Caco-2 (cell line): ENCODE measurements around the gene GPR39. TPM values are rescaled to one million over a fixed set of nuclear protein-coding genes. Genes with fewer than 3 reads are reported as not detected.

Experiments
- BruUV-seq: library from RNA; stranded (reverse); fragments of 400-500 nt; replicated peaks from 2 replicates; lab custom pipeline; 2021; lab: Mats Ljungman, UMichigan
- CTCF ChIA-PET: fragments of 300-600 bp; sonication (Branson Sonifier 250); formaldehyde crosslinking; loops from one replicate; lab custom pipeline; 2022; ENCODE audit warnings: antibody characterized with exemption; lab: Charles Lee
- POLR2A ChIA-PET: fragments of 300-600 bp; sonication (Branson Sonifier 250); formaldehyde crosslinking; loops from one replicate; lab custom pipeline; 2022; ENCODE audit warnings: antibody characterized with exemption; lab: Charles Lee
- DNase-seq, 2 experiments: peaks; one replicate each; pipeline versions ENCODE4 v3.0.0 to v3.0.0-alpha.2; 2020 to 2022
- H3K27me3 ChIP-seq: replicated peaks from 2 replicates; pipeline ENCODE4 v1.6.0; 2011; ENCODE audit warnings: low read length; ENCODE audit not compliant: control insufficient read depth, insufficient read depth
- H3K36me3 ChIP-seq: 2 replicates; pipeline ENCODE4 v1.5.1; 2011; ENCODE audit warnings: low read length; ENCODE audit not compliant: control insufficient read depth, insufficient read depth
- H3K4me1 ChIP-seq: fragments of 250-450 bp; sonication (Bioruptor Pico); 2 replicates; pipeline ENCODE4 v1.5.1; 2020; ENCODE audit warnings: mild to moderate bottlenecking
- H3K4me3 ChIP-seq: 2 replicates; pipeline ENCODE4 v1.5.1; 2011; ENCODE audit warnings: low read depth, mild to moderate bottlenecking, control low read depth, low read length
- H3K9me3 ChIP-seq: fragments of 250-450 bp; sonication (Bioruptor Pico); 2 replicates; pipeline ENCODE4 v1.5.1; 2020; ENCODE audit warnings: mild to moderate bottlenecking, moderate library complexity
- H3K27ac Mint-ChIP-seq: one replicate; pipeline ENCODE4 v1.8.0; 2022; ENCODE audit warnings: mixed read lengths; ENCODE audit not compliant: unreplicated experiment
- H3K27me3 Mint-ChIP-seq: one replicate; pipeline ENCODE4 v1.8.0; 2022; ENCODE audit warnings: mixed read lengths; ENCODE audit not compliant: insufficient read depth, unreplicated experiment
- H3K36me3 Mint-ChIP-seq: one replicate; pipeline ENCODE4 v1.8.0; 2022; ENCODE audit warnings: mild to moderate bottlenecking, mixed read lengths; ENCODE audit not compliant: insufficient read depth, unreplicated experiment
- H3K4me1 Mint-ChIP-seq: one replicate; pipeline ENCODE4 v1.8.0; 2022; ENCODE audit warnings: low read depth, mixed read lengths; ENCODE audit not compliant: unreplicated experiment
- H3K4me3 Mint-ChIP-seq: one replicate; pipeline ENCODE4 v1.8.0; 2022; ENCODE audit warnings: mild to moderate bottlenecking, moderate library complexity, mixed read lengths; ENCODE audit not compliant: unreplicated experiment
- H3K9me3 Mint-ChIP-seq: one replicate; pipeline ENCODE4 v1.8.0; 2022; ENCODE audit warnings: mixed read lengths; ENCODE audit not compliant: unreplicated experiment
- intact Hi-C: fragments of 100-400 bp; cut with micrococcal nuclease; formaldehyde crosslinking; loops from one replicate; pipeline ENCODE4 v1.10.0; 2022; ENCODE audit not compliant: unreplicated experiment
- total RNA-seq: library from RNA; stranded (reverse); gene quantifications from 2 replicates; pipeline ENCODE4 v1.2.3, GENCODE V29; 2022
- TF ChIP-seq, protein P1 (sequence below), 2 experiments: fragments of 200-600 bp in 1 of 2; IDR thresholded peaks; 1 replicate in 1 of 2; 2 replicates in 1 of 2; pipeline versions ENCODE4 v1.5.1 to v1.8.0; 2011 to 2022; ENCODE audit warnings: antibody characterized with exemption in 1 of 2, control low read depth in 1 of 2, inconsistent platforms in 1 of 2, low read depth in 1 of 2, low read length in 1 of 2, mild to moderate bottlenecking in 1 of 2, moderate library complexity in 1 of 2; ENCODE audit not compliant: insufficient read depth in 1 of 2, severe bottlenecking in 1 of 2, unreplicated experiment in 1 of 2

The GPR39 gene
- total RNA-seq, 1 experiment from 2014 or later, result 26.8 TPM

DNA sequence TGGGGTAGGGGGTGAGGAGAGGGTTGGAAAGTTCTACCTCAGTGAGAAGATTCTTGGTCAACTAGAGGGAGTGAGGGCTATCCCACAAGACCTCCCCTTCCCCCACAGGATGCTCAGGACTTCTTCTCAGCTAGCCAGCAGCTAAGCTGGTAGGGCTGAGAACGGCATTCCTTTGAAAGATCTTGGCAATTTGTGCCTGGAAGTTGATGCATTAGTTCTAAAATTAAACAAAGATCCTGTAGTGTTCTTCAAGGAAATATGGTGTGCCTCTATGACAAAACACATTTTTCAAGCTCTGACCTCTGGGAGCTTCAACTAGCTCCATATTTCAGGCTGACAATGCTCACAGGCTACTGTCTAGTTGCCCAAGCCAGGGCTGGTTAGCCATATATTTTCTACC, 251.1 kb downstream of the GPR39 start:
- Histone ChIP-seq H3K4me1 (peaks cover 11% of the 10 kb centered on the region), H3K36me3 (no peaks in the 10 kb centered on the region), H3K9me3 (no peaks in the 10 kb centered on the region), H3K27me3 (no peaks in the 10 kb centered on the region; the same call in 1 of the 2 replicates), H3K4me3 (no peak overlapping the region)
- ChIA-PET CTCF (no interaction called here), POLR2A (no interaction called here)
- TF ChIP-seq, protein P1, sequence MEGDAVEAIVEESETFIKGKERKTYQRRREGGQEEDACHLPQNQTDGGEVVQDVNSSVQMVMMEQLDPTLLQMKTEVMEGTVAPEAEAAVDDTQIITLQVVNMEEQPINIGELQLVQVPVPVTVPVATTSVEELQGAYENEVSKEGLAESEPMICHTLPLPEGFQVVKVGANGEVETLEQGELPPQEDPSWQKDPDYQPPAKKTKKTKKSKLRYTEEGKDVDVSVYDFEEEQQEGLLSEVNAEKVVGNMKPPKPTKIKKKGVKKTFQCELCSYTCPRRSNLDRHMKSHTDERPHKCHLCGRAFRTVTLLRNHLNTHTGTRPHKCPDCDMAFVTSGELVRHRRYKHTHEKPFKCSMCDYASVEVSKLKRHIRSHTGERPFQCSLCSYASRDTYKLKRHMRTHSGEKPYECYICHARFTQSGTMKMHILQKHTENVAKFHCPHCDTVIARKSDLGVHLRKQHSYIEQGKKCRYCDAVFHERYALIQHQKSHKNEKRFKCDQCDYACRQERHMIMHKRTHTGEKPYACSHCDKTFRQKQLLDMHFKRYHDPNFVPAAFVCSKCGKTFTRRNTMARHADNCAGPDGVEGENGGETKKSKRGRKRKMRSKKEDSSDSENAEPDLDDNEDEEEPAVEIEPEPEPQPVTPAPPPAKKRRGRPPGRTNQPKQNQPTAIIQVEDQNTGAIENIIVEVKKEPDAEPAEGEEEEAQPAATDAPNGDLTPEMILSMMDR (IDR thresholded peaks at IDR 0.05; ENCODE audit: insufficient read depth in 1 of 2, low read depth in 1 of 2, low read length in 1 of 2, severe bottlenecking in 1 of 2, unreplicated experiment in 1 of 2), result no peak
- peaks cover 11% of the 10 kb centered on the region for H3K36me3 Mint-ChIP-seq
- DNase-seq, result no peak
- BruUV-seq, result TSS peak; percentile 19
- intact Hi-C loops, result no loop called here
- H3K4me3 Mint-ChIP-seq, result peak overlapping the region; percentile 74
- no peak overlapping the region for H3K27ac Mint-ChIP-seq
- H3K27me3 Mint-ChIP-seq, result no peaks in the 10 kb centered on the region
- no peaks in the 10 kb centered on the region for H3K9me3 Mint-ChIP-seq
- H3K4me1 Mint-ChIP-seq, result peaks cover 9% of the 10 kb centered on the region

- POLR2A ChIA-PET, result no interaction called here
- no TSS peak for BruUV-seq
- Mint-ChIP-seq H3K27ac (no peak overlapping the region), H3K4me1 (peaks cover 9% of the 10 kb centered on the region), H3K9me3 (no peaks in the 10 kb centered on the region), H3K36me3 (peaks cover 11% of the 10 kb centered on the region), H3K27me3 (no peaks in the 10 kb centered on the region), H3K4me3 (peak overlapping the region; percentile 74)
- CTCF ChIA-PET, result interaction anchor here (0.7 kb wide), 1 partner anchor 121 kb away, joined by 3 read pairs; no protein-coding TSS in a partner anchor
- no peaks in the 10 kb centered on the region for H3K36me3 ChIP-seq
- H3K4me1 ChIP-seq, result peaks cover 11% of the 10 kb centered on the region
- DNase-seq, result peak; percentile 37 to 43
- TF ChIP-seq, protein P1 (IDR thresholded peaks at IDR 0.05; ENCODE audit: insufficient read depth in 1 of 2, low read depth in 1 of 2, low read length in 1 of 2, severe bottlenecking in 1 of 2, unreplicated experiment in 1 of 2), result peak; percentile 6 to 23
- H3K27me3 ChIP-seq, result no peaks in the 10 kb centered on the region; the same call in 1 of the 2 replicates
- H3K4me3 ChIP-seq, result peak overlapping the region; percentile 53; the same call in 1 of the 2 replicates
- no peaks in the 10 kb centered on the region for H3K9me3 ChIP-seq
- intact Hi-C loops, result no loop called here
Observed at GRCh38 chr2:132668189-132668823, 251.7 kb downstream of the GPR39 start.

- H3K4me1 Mint-ChIP-seq, result peaks cover 9% of the 10 kb centered on the region
- ChIA-PET POLR2A (no interaction called here), CTCF (interaction anchor here (0.5 to 1.3 kb wide), 4 partner anchors 26 to 401 kb away, joined by 3 to 5 read pairs (median 4); no protein-coding TSS in a partner anchor)
- peak overlapping the region; percentile 53 for H3K4me3 ChIP-seq
- peak; percentile 37 to 46 for DNase-seq
- H3K36me3 ChIP-seq, result no peaks in the 10 kb centered on the region
- H3K9me3 Mint-ChIP-seq, result no peaks in the 10 kb centered on the region
- H3K9me3 ChIP-seq, result no peaks in the 10 kb centered on the region
- peaks cover 11% of the 10 kb centered on the region for H3K36me3 Mint-ChIP-seq
- intact Hi-C loops, result no loop called here
- no peaks in the 10 kb centered on the region for H3K27me3 Mint-ChIP-seq
- no TSS peak for BruUV-seq
- H3K4me1 ChIP-seq, result peaks cover 11% of the 10 kb centered on the region
- H3K27me3 ChIP-seq, result no peaks in the 10 kb centered on the region; the same call in 1 of the 2 replicates
- H3K27ac Mint-ChIP-seq, result no peak overlapping the region
- peak overlapping the region; percentile 74 for H3K4me3 Mint-ChIP-seq
- TF ChIP-seq, protein P1 (IDR thresholded peaks at IDR 0.05; ENCODE audit: insufficient read depth in 1 of 2, low read depth in 1 of 2, low read length in 1 of 2, severe bottlenecking in 1 of 2, unreplicated experiment in 1 of 2), result peak in 1 of 2 experiments; percentile 40
Observed at GRCh38 chr2:132668987-132669907, 252.6 kb downstream of the GPR39 start.
